Natural killer cell (primary cell): ENCODE measurements around the gene SEC23B. TPM values are rescaled to one million over a fixed set of nuclear protein-coding genes. Genes with fewer than 3 reads are reported as not detected.

Experiments used
- ATAC-seq, 3 donors: fragments of 150-1000 bp in 2 of 3; fragments of 200-7000 bp in 1 of 3; cut with Tn5 transposase; 1 replicate in 1 of 3; 2 replicates in 2 of 3; pipeline ENCODE4 v1.10.0; 2021; ENCODE audit warnings: mild to moderate bottlenecking in 2 of 3, moderate library complexity in 2 of 3
- DNase-seq, 2 donors: peaks; one replicate each; pipeline versions ENCODE4 v3.0.0 to v3.0.0-alpha.2; 2013 to 2021; ENCODE audit warnings: mixed read lengths in 1 of 2
- H3K27ac ChIP-seq: one replicate; pipeline ENCODE4 v1.5.1; 2013; ENCODE audit warnings: mild to moderate bottlenecking, low read length
- H3K27me3 ChIP-seq: one replicate; pipeline ENCODE4 v1.6.1; 2013; ENCODE audit warnings: low read length; ENCODE audit not compliant: control insufficient read depth, insufficient read depth
- H3K36me3 ChIP-seq: one replicate; pipeline ENCODE4 v1.6.1; 2013; ENCODE audit warnings: low read length; ENCODE audit not compliant: control insufficient read depth, insufficient read depth
- H3K4me1 ChIP-seq: one replicate; pipeline ENCODE4 v1.6.1; 2013; ENCODE audit warnings: low read length; ENCODE audit not compliant: control insufficient read depth, insufficient read depth
- H3K4me3 ChIP-seq: one replicate; pipeline ENCODE4 v1.5.1; 2013; ENCODE audit warnings: low read length
- H3K9me3 ChIP-seq: one replicate; pipeline ENCODE4 v1.6.1; 2013; ENCODE audit warnings: low read length; ENCODE audit not compliant: control insufficient read depth, insufficient read depth
- H3K27ac Mint-ChIP-seq, 2 donors: one replicate each; pipeline ENCODE4 v1.8.0; 2022; ENCODE audit warnings: mild to moderate bottlenecking in 2 of 2, mixed read lengths in 2 of 2, moderate library complexity in 1 of 2
- H3K27me3 Mint-ChIP-seq, 2 donors: one replicate each; pipeline ENCODE4 v1.8.0; 2022; ENCODE audit warnings: low read depth in 2 of 2, mixed read lengths in 2 of 2
- H3K36me3 Mint-ChIP-seq: one replicate; pipeline ENCODE4 v1.8.0; 2022; ENCODE audit warnings: mixed read lengths
- H3K4me1 Mint-ChIP-seq, 2 donors: one replicate each; pipeline ENCODE4 v1.8.0; 2022; ENCODE audit warnings: mixed read lengths in 2 of 2
- H3K4me3 Mint-ChIP-seq: one replicate; pipeline ENCODE4 v1.8.0; 2022; ENCODE audit warnings: mild to moderate bottlenecking, moderate library complexity, mixed read lengths
- H3K9me3 Mint-ChIP-seq, 2 donors: one replicate each; pipeline ENCODE4 v1.8.0; 2022; ENCODE audit warnings: mixed read lengths in 2 of 2
- WGBS: methylation state at CpG from one replicate; pipeline ENCODE4 v1.1.7; 2013; ENCODE audit warnings: missing lambda C conversion rate; ENCODE audit not compliant: insufficient coverage; 5-methylcytosine and 5-hydroxymethylcytosine counted together
- intact Hi-C: fragments of 100-400 bp; cut with micrococcal nuclease; formaldehyde crosslinking; loops from one replicate; pipeline ENCODE4 v1.14.2; 2022
- total RNA-seq, 4 donors: library from RNA; stranded (reverse); fragments of 120-200 nt in 1 of 4; gene quantifications; one replicate each; pipeline versions ENCODE4 v1.2.3 to v1.2.4, GENCODE V29; 2013 to 2022
- TF ChIP-seq, protein P1 (sequence below): fragments of 200-600 bp; IDR thresholded peaks from one replicate; pipeline ENCODE4 v1.8.0; 2022; ENCODE audit warnings: antibody characterized with exemption

The SEC23B gene
- total RNA-seq, 3 donors from 2014 or later (not counting 1 experiment from before 2014, with no cell fraction given), result 58.2 to 68.8 (median 63.9) TPM

DNA sequence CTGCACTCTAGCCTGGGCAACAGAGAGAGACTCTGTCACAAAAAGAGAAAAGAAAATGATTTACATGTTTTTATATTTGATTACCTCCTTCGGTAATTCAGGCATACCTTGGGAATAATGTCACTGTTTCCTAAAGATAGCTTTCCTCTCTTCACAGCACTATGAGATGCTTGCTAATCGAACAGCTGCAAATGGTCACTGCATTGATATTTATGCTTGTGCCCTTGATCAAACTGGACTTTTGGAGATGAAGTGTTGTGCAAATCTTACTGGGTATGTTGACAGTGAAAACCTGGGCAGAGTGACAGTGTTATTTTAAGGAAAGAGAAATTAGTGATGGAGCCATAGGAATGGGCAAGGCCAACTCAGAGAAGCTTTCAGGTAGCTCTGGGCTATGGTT is 19.6 kb downstream of the SEC23B start:
- Histone ChIP-seq H3K27ac (no peak overlapping the region), H3K9me3 (no peaks in the 10 kb centered on the region), H3K4me3 (no peak overlapping the region), H3K4me1 (no peaks in the 10 kb centered on the region), H3K27me3 (no peaks in the 10 kb centered on the region), H3K36me3 (peaks cover 64% of the 10 kb centered on the region)
- H3K4me1 Mint-ChIP-seq, result no peaks in the 10 kb centered on the region
- peaks cover 37% of the 10 kb centered on the region for H3K36me3 Mint-ChIP-seq
- no peak overlapping the region for H3K4me3 Mint-ChIP-seq
- intact Hi-C loops, result no loop called here
- no peaks in the 10 kb centered on the region for H3K27me3 Mint-ChIP-seq
- DNase-seq (no peak), ATAC-seq (no peak)
- TF ChIP-seq, protein P1, sequence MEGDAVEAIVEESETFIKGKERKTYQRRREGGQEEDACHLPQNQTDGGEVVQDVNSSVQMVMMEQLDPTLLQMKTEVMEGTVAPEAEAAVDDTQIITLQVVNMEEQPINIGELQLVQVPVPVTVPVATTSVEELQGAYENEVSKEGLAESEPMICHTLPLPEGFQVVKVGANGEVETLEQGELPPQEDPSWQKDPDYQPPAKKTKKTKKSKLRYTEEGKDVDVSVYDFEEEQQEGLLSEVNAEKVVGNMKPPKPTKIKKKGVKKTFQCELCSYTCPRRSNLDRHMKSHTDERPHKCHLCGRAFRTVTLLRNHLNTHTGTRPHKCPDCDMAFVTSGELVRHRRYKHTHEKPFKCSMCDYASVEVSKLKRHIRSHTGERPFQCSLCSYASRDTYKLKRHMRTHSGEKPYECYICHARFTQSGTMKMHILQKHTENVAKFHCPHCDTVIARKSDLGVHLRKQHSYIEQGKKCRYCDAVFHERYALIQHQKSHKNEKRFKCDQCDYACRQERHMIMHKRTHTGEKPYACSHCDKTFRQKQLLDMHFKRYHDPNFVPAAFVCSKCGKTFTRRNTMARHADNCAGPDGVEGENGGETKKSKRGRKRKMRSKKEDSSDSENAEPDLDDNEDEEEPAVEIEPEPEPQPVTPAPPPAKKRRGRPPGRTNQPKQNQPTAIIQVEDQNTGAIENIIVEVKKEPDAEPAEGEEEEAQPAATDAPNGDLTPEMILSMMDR, result no peak
- 100% methylated on average over 2 of the region's 2 CpGs for WGBS
- H3K27ac Mint-ChIP-seq, result no peak overlapping the region
- no peaks in the 10 kb centered on the region for H3K9me3 Mint-ChIP-seq

DNA sequence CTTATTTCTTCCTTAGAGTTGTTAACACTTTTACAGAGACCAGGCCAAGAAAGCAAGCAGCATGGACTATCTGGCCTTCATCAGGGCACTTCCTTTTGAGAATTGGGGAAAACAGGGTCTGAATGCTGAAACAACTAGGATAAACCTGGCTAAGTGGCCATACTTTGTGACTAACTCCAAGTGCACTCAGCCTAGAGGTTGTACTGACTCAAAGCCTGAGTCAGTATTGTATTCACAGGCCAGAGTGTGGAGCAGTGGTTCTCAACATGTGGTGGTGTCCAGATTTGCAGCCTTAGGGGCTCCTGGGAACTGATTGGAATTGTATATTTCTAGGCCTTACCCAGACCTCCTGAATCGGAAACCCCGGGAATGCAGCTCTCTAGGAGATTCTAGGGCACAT is 20.1 kb downstream of the SEC23B start:
- TF ChIP-seq, protein P1, result no peak
- ATAC-seq, result no peak
- Histone ChIP-seq H3K36me3 (peaks cover 69% of the 10 kb centered on the region), H3K4me3 (no peak overlapping the region), H3K4me1 (no peaks in the 10 kb centered on the region), H3K27ac (no peak overlapping the region), H3K9me3 (no peaks in the 10 kb centered on the region), H3K27me3 (no peaks in the 10 kb centered on the region)
- DNase-seq, result no peak
- Mint-ChIP-seq H3K27me3 (no peaks in the 10 kb centered on the region), H3K36me3 (peaks cover 41% of the 10 kb centered on the region), H3K4me1 (no peaks in the 10 kb centered on the region), H3K27ac (no peak overlapping the region), H3K4me3 (no peak overlapping the region), H3K9me3 (no peaks in the 10 kb centered on the region)
- WGBS, result 100% methylated on average over 2 of the region's 2 CpGs
- intact Hi-C loops, result no loop called here

DNA sequence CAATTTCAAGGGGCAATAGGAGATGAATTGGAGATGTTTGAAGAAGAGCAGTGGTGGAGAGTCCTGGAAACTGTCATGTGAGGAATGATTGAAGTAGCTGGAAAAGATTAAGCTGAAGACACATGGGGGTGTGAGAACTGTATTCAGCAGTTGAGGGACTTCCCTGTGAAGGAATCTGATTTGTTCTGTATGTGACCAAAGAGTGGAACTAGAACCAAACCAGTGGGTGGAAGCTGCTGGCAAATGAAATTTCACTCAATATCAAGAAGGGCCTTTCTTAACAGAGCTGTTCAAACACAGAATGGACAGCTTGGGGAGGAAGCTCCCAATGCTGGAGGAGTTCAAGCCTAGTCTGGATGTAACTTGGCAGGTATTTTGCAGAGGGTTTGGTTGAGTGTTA is 21.3 kb downstream of the SEC23B start:
- H3K36me3 ChIP-seq, result peaks cover 80% of the 10 kb centered on the region
- Mint-ChIP-seq H3K27me3 (no peaks in the 10 kb centered on the region), H3K9me3 (no peaks in the 10 kb centered on the region), H3K4me1 (no peaks in the 10 kb centered on the region), H3K27ac (peak overlapping the region in 1 of 2 donors; percentile 14), H3K36me3 (peaks cover 41% of the 10 kb centered on the region), H3K4me3 (no peak overlapping the region)
- no peaks in the 10 kb centered on the region for H3K4me1 ChIP-seq
- no peak for ATAC-seq
- no peak for DNase-seq
- intact Hi-C loops, result no loop called here
- H3K9me3 ChIP-seq, result no peaks in the 10 kb centered on the region
- no peak overlapping the region for H3K27ac ChIP-seq
- H3K4me3 ChIP-seq, result no peak overlapping the region
- TF ChIP-seq, protein P1, result no peak
- H3K27me3 ChIP-seq, result no peaks in the 10 kb centered on the region

DNA sequence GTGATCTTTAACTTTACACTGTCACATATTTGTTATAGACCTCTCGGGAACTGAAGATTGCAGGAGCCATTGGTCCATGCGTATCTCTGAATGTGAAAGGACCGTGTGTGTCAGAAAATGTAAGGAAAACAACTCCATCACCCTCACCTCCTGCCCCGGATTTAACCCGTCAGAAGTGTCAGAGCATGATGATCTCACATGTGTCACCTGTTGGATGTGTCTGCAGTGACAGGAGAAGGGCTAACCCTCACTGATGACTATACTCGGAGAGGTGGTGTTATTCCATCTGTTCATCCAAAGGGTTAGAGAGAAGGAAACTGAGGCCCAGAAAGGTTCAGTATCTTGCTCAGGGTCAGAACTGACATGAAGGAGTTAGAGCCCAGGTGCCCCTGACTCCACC is 24.9 kb downstream of the SEC23B start:
- ATAC-seq (no peak), DNase-seq (no peak)
- Mint-ChIP-seq H3K36me3 (peaks cover 24% of the 10 kb centered on the region), H3K4me1 (no peaks in the 10 kb centered on the region), H3K4me3 (no peak overlapping the region), H3K27me3 (no peaks in the 10 kb centered on the region), H3K27ac (no peak overlapping the region), H3K9me3 (no peaks in the 10 kb centered on the region)
- no peaks in the 10 kb centered on the region for H3K27me3 ChIP-seq
- no peak overlapping the region for H3K27ac ChIP-seq
- intact Hi-C loops, result no loop called here
- TF ChIP-seq, protein P1, result no peak
- no peak overlapping the region for H3K4me3 ChIP-seq
- H3K9me3 ChIP-seq, result no peaks in the 10 kb centered on the region
- peaks cover 71% of the 10 kb centered on the region for H3K36me3 ChIP-seq
- 89% methylated on average over 2 of the region's 6 CpGs for WGBS
- no peaks in the 10 kb centered on the region for H3K4me1 ChIP-seq
